Measurements from ENCODE around the gene SMARCA2.

Gene SMARCA2

GRCh38 chr9:2043243-2043642, 28.1 kb downstream of the SMARCA2 start:
- no peak for DNase-seq

- DNase-seq, result no peak
These were observed 28.8 kb downstream of the SMARCA2 start for GRCh38 chr9:2043881-2044462.

GRCh38 chr9:2047144-2047671, 32.1 kb downstream of the SMARCA2 start:
- DNase-seq, result no peak

GRCh38 chr9:2047916-2048315, 32.8 kb downstream of the SMARCA2 start:
- no peak for DNase-seq

- DNase-seq, result no peak
These were observed 35.1 kb downstream of the SMARCA2 start for GRCh38 chr9:2050236-2050635.

- peak; percentile 53 for DNase-seq
These were observed 39.0 kb downstream of the SMARCA2 start for GRCh38 chr9:2053883-2054845.

GRCh38 chr9:2055203-2055658, 40.1 kb downstream of the SMARCA2 start:
- DNase-seq, result no peak

- no peak for DNase-seq
These were observed 44.3 kb downstream of the SMARCA2 start for GRCh38 chr9:2059274-2059929.

GRCh38 chr9:2060424-2060823, 45.3 kb downstream of the SMARCA2 start:
- DNase-seq, result no peak

- DNase-seq, result no peak
These were observed 50.6 kb downstream of the SMARCA2 start for GRCh38 chr9:2065704-2066103.

- DNase-seq, result no peak
These were observed 51.4 kb downstream of the SMARCA2 start for GRCh38 chr9:2066312-2067273.

GRCh38 chr9:2072752-2073405, 57.7 kb downstream of the SMARCA2 start:
- no peak for DNase-seq

GRCh38 chr9:2082772-2083171, 67.6 kb downstream of the SMARCA2 start:
- DNase-seq, result no peak

GRCh38 chr9:2083479-2083878, 68.3 kb downstream of the SMARCA2 start:
- no peak for DNase-seq

GRCh38 chr9:2085716-2086115, 70.6 kb downstream of the SMARCA2 start:
- DNase-seq, result no peak

- no peak for DNase-seq
These were observed 71.0 kb downstream of the SMARCA2 start for GRCh38 chr9:2086116-2086515.

- DNase-seq, result no peak
These were observed 71.8 kb downstream of the SMARCA2 start for GRCh38 chr9:2086971-2087370.

GRCh38 chr9:2087500-2088313, 72.6 kb downstream of the SMARCA2 start:
- DNase-seq, result no peak

- no peak for DNase-seq
These were observed 78.9 kb downstream of the SMARCA2 start for GRCh38 chr9:2093920-2094597.

GRCh38 chr9:2096376-2096970, 81.3 kb downstream of the SMARCA2 start:
- no peak for DNase-seq

All from activated CD8-positive, alpha-beta memory T cell treated with anti-CD3 and anti-CD28 coated beads, Interleukin-2, amount 50 U/mL, for 4 hours (primary cell).